Measurements from ENCODE around the gene CLEC4G.

The CLEC4G gene
- long read RNA-seq = 0 reads

GRCh38 chr19:7732045-7732444 lies at the start of gene CLEC4G:
CLEC4G (minus strand) TSS chr19:7732110; CDS start chr19:7732102, 8 bp downstream.
- TF ChIP-seq SPI1 (IDR thresholded peaks at IDR 0.05; ENCODE audit: borderline replicate concordance, low read depth) (no peak), CTCF (IDR thresholded peaks at IDR 0.05; ENCODE audit: insufficient read depth, low read length) (no peak), POLR2AphosphoS5 (IDR thresholded peaks at IDR 0.05; ENCODE audit: low read depth) (no peak), REST (IDR thresholded peaks at IDR 0.05; ENCODE audit: insufficient replicate concordance, low read depth) (no peak), GABPA (IDR thresholded peaks at IDR 0.05; ENCODE audit: low read depth) (no peak)
- peaks cover 3% of the 10 kb centered on the region for H3K27me3 ChIP-seq (ENCODE audit: insufficient read depth, poor library complexity, severe bottlenecking)
- no peak within 1 kb of the TSS for H3K27ac ChIP-seq (replicated peaks)
- H3K4me3 ChIP-seq (replicated peaks; ENCODE audit: insufficient read depth, low read length) = no peak within 1 kb of the TSS
- DNase-seq (ENCODE audit: low read depth in 1 of 2, low spot score in 1 of 2) = no peak

- DNase-seq (ENCODE audit: low read depth in 1 of 2, low spot score in 1 of 2) = no peak
- Histone ChIP-seq H3K27me3 (ENCODE audit: insufficient read depth, poor library complexity, severe bottlenecking) (no peaks in the 10 kb centered on the region), H3K27ac (replicated peaks) (no peak overlapping the region), H3K4me3 (replicated peaks; ENCODE audit: insufficient read depth, low read length) (no peak overlapping the region)
- TF ChIP-seq CTCF (IDR thresholded peaks at IDR 0.05; ENCODE audit: insufficient read depth, low read length) (no peak), SPI1 (IDR thresholded peaks at IDR 0.05; ENCODE audit: borderline replicate concordance, low read depth) (no peak), REST (IDR thresholded peaks at IDR 0.05; ENCODE audit: insufficient replicate concordance, low read depth) (no peak), GABPA (IDR thresholded peaks at IDR 0.05; ENCODE audit: low read depth) (no peak), POLR2AphosphoS5 (IDR thresholded peaks at IDR 0.05; ENCODE audit: low read depth) (no peak)
Measured at GRCh38 chr19:7781157-7781556, 49.2 kb upstream of the CLEC4G start.

DNA sequence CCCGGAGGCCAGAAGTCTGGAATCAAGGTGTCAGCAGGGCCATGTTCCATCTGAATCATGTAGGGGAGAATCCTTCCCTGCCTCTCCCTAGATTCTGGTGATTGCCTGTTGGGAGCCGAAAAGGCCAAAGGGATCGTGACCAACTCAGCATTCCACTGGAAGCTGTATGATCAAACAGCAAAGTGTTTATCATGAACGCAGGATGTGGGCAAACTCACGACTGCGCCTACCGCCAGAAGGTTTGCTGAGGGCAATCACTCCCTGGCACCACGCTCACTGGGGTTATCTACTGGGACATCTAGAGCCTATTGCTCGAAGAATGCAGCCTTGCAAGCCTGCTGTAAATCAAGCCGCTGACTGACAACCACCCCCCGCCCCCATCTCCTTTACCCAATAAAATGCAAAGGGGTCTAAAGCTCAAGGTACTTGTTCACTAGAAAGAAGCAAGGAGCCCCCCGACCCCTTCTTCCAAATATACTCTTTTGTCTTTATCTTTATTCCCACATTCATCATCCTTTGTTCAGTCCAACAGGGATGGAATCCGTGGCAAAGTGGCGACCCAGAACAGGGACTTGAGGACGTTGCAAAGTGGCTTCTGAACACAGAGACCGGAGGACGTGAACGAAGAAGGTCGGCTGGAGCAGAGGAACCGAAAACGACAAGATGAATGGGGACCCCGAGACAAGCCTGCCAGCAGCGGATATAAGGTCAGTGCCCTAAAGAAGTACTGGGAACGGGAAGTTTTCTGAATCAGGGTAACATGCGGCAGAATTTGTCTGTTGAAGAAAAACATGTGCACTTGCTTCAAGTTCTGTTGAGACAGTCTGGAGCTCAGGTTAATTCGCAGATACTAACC lies 47.9 kb upstream of the CLEC4G start:
- H3K27me3 ChIP-seq (ENCODE audit: insufficient read depth, poor library complexity, severe bottlenecking) = no peaks in the 10 kb centered on the region
- DNase-seq (ENCODE audit: low read depth in 1 of 2, low spot score in 1 of 2) = no peak
- no peak overlapping the region for H3K4me3 ChIP-seq (replicated peaks; ENCODE audit: insufficient read depth, low read length)
- no peak overlapping the region for H3K27ac ChIP-seq (replicated peaks)
- no peak for TF ChIP-seq POLR2AphosphoS5 (IDR thresholded peaks at IDR 0.05; ENCODE audit: low read depth)

DNA sequence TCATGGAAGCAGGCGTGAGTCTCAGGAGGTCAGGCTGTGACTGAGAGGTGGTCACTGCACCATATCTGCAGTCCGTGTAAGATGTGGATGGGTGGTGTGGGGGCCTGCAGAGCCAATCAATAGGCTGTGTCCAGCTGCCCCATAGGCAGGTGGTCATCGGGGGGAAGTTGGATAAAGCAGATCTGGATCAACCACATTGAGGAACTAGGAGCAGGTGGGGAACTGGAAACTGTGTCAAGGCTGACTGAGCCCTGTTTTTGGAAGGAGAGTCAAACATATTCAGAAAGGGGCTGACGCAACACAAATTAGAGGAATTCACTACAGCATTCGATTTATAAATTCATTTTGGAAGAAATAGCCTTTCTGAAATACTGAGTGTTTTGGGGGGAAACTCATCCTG lies 46.2 kb upstream of the CLEC4G start:
- Histone ChIP-seq H3K27ac (replicated peaks) (peak overlapping the region; percentile 41), H3K27me3 (ENCODE audit: insufficient read depth, poor library complexity, severe bottlenecking) (no peaks in the 10 kb centered on the region)
- peak; percentile 50 to 69 for DNase-seq (ENCODE audit: low read depth in 1 of 2, low spot score in 1 of 2)

More for the DNA sequence above, 46.2 kb upstream of the CLEC4G start:
- H3K4me3 ChIP-seq (replicated peaks; ENCODE audit: insufficient read depth, low read length) = no peak overlapping the region
- peak; percentile 80 for TF ChIP-seq POLR2AphosphoS5 (IDR thresholded peaks at IDR 0.05; ENCODE audit: low read depth)
- no peak for TF ChIP-seq CTCF (IDR thresholded peaks at IDR 0.05; ENCODE audit: insufficient read depth, low read length)
- TF ChIP-seq SPI1 (IDR thresholded peaks at IDR 0.05; ENCODE audit: borderline replicate concordance, low read depth) = peak; percentile 89
- no peak for TF ChIP-seq GABPA (IDR thresholded peaks at IDR 0.05; ENCODE audit: low read depth)
- TF ChIP-seq REST (IDR thresholded peaks at IDR 0.05; ENCODE audit: insufficient replicate concordance, low read depth) = no peak

Data from HL-60 (cell line).